HCT116 (cell line): ENCODE measurements around the gene KTN1. TPM values are rescaled to one million over a fixed set of nuclear protein-coding genes. Genes with fewer than 3 reads are reported as not detected.

Source experiments
- ATAC-seq: fragments of 200-7000 bp; cut with Tn5 transposase; 2 replicates; pipeline ENCODE4 v1.9.1; 2020; ENCODE audit warnings: mild to moderate bottlenecking, moderate library complexity
- BruUV-seq: library from RNA; stranded (reverse); fragments of 400-500 nt; replicated peaks from 2 replicates; lab custom pipeline; 2021; lab: Mats Ljungman, UMichigan
- CTCF ChIA-PET: fragments of 300-600 bp; sonication (Branson Sonifier 250); formaldehyde crosslinking; loops from one replicate; lab custom pipeline; 2021; ENCODE audit warnings: antibody characterized with exemption; lab: Charles Lee
- POLR2A ChIA-PET: fragments of 300-600, 350-600 bp; sonication (Branson Sonifier 250); formaldehyde crosslinking; loops from one replicate; lab custom pipeline; 2021; ENCODE audit warnings: antibody characterized with exemption; lab: Charles Lee
- RAD21 ChIA-PET, 2 experiments: fragments of 300-600 bp; sonication (Branson Sonifier 250); formaldehyde crosslinking; loops; one replicate each; lab custom pipeline; 2023; ENCODE audit warnings: low total read pairs in 2 of 2; ENCODE audit not compliant: uncharacterized antibody in 2 of 2, unreplicated experiment in 2 of 2, low non-redundant PET in 1 of 2; lab: Charles Lee
- DNase-seq: peaks from one replicate; pipeline ENCODE4 v3.0.0-alpha.2; 2010; ENCODE audit warnings: low read depth, low spot score
- H2AFZ ChIP-seq: fragments of 200-600 bp; shearing (Covaris generic), sonication (generic); 2 replicates; pipeline ENCODE4 v1.6.1; 2017; ENCODE audit warnings: low read depth, mixed run types, mixed read lengths, antibody characterized with exemption, low read length; ENCODE audit not compliant: poor library complexity, severe bottlenecking
- H3K27ac ChIP-seq: 2 replicates; pipeline ENCODE4 v1.5.1; 2012; ENCODE audit warnings: low read depth, low read length
- H3K27me3 ChIP-seq: fragments of 200-600 bp; sonication (generic); 2 replicates; pipeline ENCODE4 v1.6.1; 2016; ENCODE audit warnings: mixed run types, low read length, mixed read lengths; ENCODE audit not compliant: insufficient read depth
- H3K36me3 ChIP-seq, 2 experiments: fragments of 200-500 bp in 1 of 2; fragments of 200-600 bp in 1 of 2; sonication (Bioruptor generic) in 1 of 2; sonication (generic) in 1 of 2; 2 replicates each; pipeline versions ENCODE4 v1.5.1 to v1.6.1; 2014 to 2016; ENCODE audit warnings: low read length in 2 of 2, inconsistent platforms in 1 of 2, mixed read lengths in 1 of 2, mixed run types in 1 of 2; ENCODE audit not compliant: insufficient read depth in 2 of 2, control insufficient read depth in 1 of 2
- H3K4me1 ChIP-seq, 2 experiments: fragments of 200-600 bp in 1 of 2; sonication (generic) in 1 of 2; 2 replicates each; pipeline versions ENCODE4 v1.5.1 to v1.6.1; 2012 to 2017; ENCODE audit warnings: low read length in 2 of 2, inconsistent platforms in 1 of 2, mild to moderate bottlenecking in 1 of 2, mixed read lengths in 1 of 2, mixed run types in 1 of 2, moderate library complexity in 1 of 2; ENCODE audit not compliant: insufficient read depth in 2 of 2, control insufficient read depth in 1 of 2
- H3K4me2 ChIP-seq: fragments of 200-600 bp; sonication (generic); 2 replicates; pipeline ENCODE4 v1.6.1; 2017; ENCODE audit warnings: mixed run types, low read length, mixed read lengths
- H3K4me3 ChIP-seq, 2 experiments: fragments of 200-600 bp in 1 of 2; sonication (generic) in 1 of 2; replicated peaks in 1 of 2; 2 replicates each; pipeline ENCODE4 v1.5.1; 2011 to 2016; ENCODE audit warnings: low read length in 2 of 2, control low read depth in 1 of 2, low read depth in 1 of 2, mild to moderate bottlenecking in 1 of 2, mixed read lengths in 1 of 2, mixed run types in 1 of 2
- H3K79me2 ChIP-seq: fragments of 200-600 bp; sonication (generic); 2 replicates; pipeline ENCODE4 v1.6.1; 2017; ENCODE audit warnings: mild to moderate bottlenecking, mixed run types, low read length, moderate library complexity, mixed read lengths; ENCODE audit not compliant: insufficient read depth
- H3K9ac ChIP-seq: fragments of 200-600 bp; sonication (generic); 2 replicates; pipeline ENCODE4 v1.6.1; 2016; ENCODE audit warnings: low read length, mixed read lengths
- H3K9me2 ChIP-seq: fragments of 200-600 bp; sonication (generic), shearing (Covaris generic); 2 replicates; pipeline ENCODE4 v1.6.1; 2017; ENCODE audit warnings: mixed run types, mild to moderate bottlenecking, moderate library complexity; ENCODE audit not compliant: insufficient read depth
- H3K9me3 ChIP-seq, 2 experiments: fragments of 200-500 bp in 1 of 2; fragments of 200-600 bp in 1 of 2; sonication (Bioruptor generic) in 1 of 2; sonication (generic) in 1 of 2; 2 replicates each; pipeline ENCODE4 v1.6.1; 2014 to 2017; ENCODE audit warnings: low read length in 2 of 2, mixed read lengths in 2 of 2, inconsistent platforms in 1 of 2, low read depth in 1 of 2, mild to moderate bottlenecking in 1 of 2, mixed run types in 1 of 2, moderate library complexity in 1 of 2; ENCODE audit not compliant: control insufficient read depth in 1 of 2, insufficient read depth in 1 of 2
- H4K20me1 ChIP-seq: fragments of 200-600 bp; sonication (generic), shearing (Covaris generic); 2 replicates; pipeline ENCODE4 v1.6.1; 2017; ENCODE audit warnings: mixed run types, mild to moderate bottlenecking, moderate library complexity; ENCODE audit not compliant: insufficient read depth
- CEBPB ChIP-seq: IDR thresholded peaks from 2 replicates; pipeline ENCODE4 v1.6.1; 2012; ENCODE audit warnings: low read depth
- CTCF ChIP-seq, 3 experiments: fragments of 200-600 bp in 1 of 3; sonication (generic) in 1 of 3; IDR thresholded peaks in 2 of 3; conservative IDR thresholded peaks in 1 of 3; 2 replicates each; pipeline ENCODE4 v1.5.1; 2012 to 2017; ENCODE audit warnings: low read depth in 2 of 3, low read length in 2 of 3, antibody characterized with exemption in 1 of 3, borderline replicate concordance in 1 of 3, control low read depth in 1 of 3, mild to moderate bottlenecking in 1 of 3, mixed read lengths in 1 of 3, mixed run types in 1 of 3, moderate library complexity in 1 of 3; ENCODE audit not compliant: insufficient read depth in 1 of 3
- ELF1 ChIP-seq: IDR thresholded peaks from 2 replicates; pipeline ENCODE4 v1.6.1; 2012; ENCODE audit warnings: low read depth, borderline replicate concordance
- EZH2 ChIP-seq: fragments of 200-600 bp; sonication (generic); IDR thresholded peaks from 2 replicates; pipeline ENCODE4 v1.6.1; 2017; ENCODE audit warnings: antibody characterized with exemption, mixed run types
- EZH2phosphoT487 ChIP-seq: fragments of 200-600 bp; IDR thresholded peaks from 2 replicates; pipeline ENCODE4 v1.6.1; 2018; ENCODE audit warnings: antibody characterized with exemption, borderline replicate concordance
- FOSL1 ChIP-seq: IDR thresholded peaks from 2 replicates; pipeline ENCODE4 v1.6.1; 2012; ENCODE audit warnings: low read depth
- RAD21 ChIP-seq: IDR thresholded peaks from 2 replicates; pipeline ENCODE4 v1.6.1; 2012; ENCODE audit warnings: low read depth, mild to moderate bottlenecking
- SIN3A ChIP-seq: IDR thresholded peaks from 2 replicates; pipeline ENCODE4 v1.6.1; 2012; ENCODE audit warnings: low read depth
- SP1 ChIP-seq: IDR thresholded peaks from 2 replicates; pipeline ENCODE4 v1.6.1; 2012; ENCODE audit warnings: low read depth
- SRF ChIP-seq: IDR thresholded peaks from 2 replicates; pipeline ENCODE4 v1.6.1; 2012; ENCODE audit warnings: low read depth
- TCF7L2 ChIP-seq: IDR thresholded peaks from 2 replicates; pipeline ENCODE4 v1.7.0; 2011; ENCODE audit warnings: borderline replicate concordance, inconsistent platforms; ENCODE audit not compliant: insufficient read depth, insufficient read length; ENCODE audit errors: extremely low read depth
- YY1 ChIP-seq: IDR thresholded peaks from 2 replicates; pipeline ENCODE4 v1.6.1; 2011; ENCODE audit warnings: low read length, low read depth, moderate library complexity, mild to moderate bottlenecking; ENCODE audit not compliant: insufficient replicate concordance; ENCODE audit errors: extremely low read depth
- ZBTB33 ChIP-seq: IDR thresholded peaks from 2 replicates; pipeline ENCODE4 v1.6.1; 2011; ENCODE audit warnings: mild to moderate bottlenecking, low read length, moderate library complexity; ENCODE audit not compliant: insufficient replicate concordance; ENCODE audit errors: extremely low read depth
- ZFX ChIP-seq: fragments of 450-650 bp; IDR thresholded peaks from 2 replicates; pipeline ENCODE4 v1.6.1; 2017
- ZNF274 ChIP-seq: fragments of 200-500 bp; sonication (Bioruptor generic); IDR thresholded peaks from 2 replicates; pipeline ENCODE4 v1.6.1; 2014; ENCODE audit warnings: mild to moderate bottlenecking, low read depth, low read length, inconsistent platforms
- intact Hi-C: fragments of 100-400 bp; cut with micrococcal nuclease; formaldehyde crosslinking; loops from 2 replicates; pipeline ENCODE4 v1.10.0; 2022
- total RNA-seq: library from RNA; stranded (reverse); gene quantifications from one replicate; pipeline ENCODE4 v1.2.1, GENCODE V29; 2021; ENCODE audit not compliant: unreplicated experiment

KTN1 gene
- total RNA-seq, 1 experiment from 2014 or later, result 105 TPM

GRCh38 chr14:55535516-55536203 is 44.3 kb upstream of the KTN1 start:
- H4K20me1 ChIP-seq, result no peaks in the 10 kb centered on the region
- RAD21 ChIA-PET, result no interaction called here
- no peak for DNase-seq
- H3K4me1 ChIP-seq, result peaks cover 0 to 13% of the 10 kb centered on the region in 2 experiments; a peak in 2 of 4 replicates
- H3K27me3 ChIP-seq, result no peaks in the 10 kb centered on the region
- no peaks in the 10 kb centered on the region for H3K36me3 ChIP-seq
- no peak overlapping the region for H2AFZ ChIP-seq
- H3K9ac ChIP-seq, result no peak overlapping the region
- no peak overlapping the region for H3K27ac ChIP-seq
- TF ChIP-seq CTCF (IDR thresholded peaks at IDR 0.05 in 2 of 3, conservative IDR thresholded peaks at IDR 0.05 in 1 of 3; ENCODE audit: borderline replicate concordance in 1 of 3, insufficient read depth in 1 of 3, low read depth in 2 of 3, low read length in 2 of 3), result no peak
- TF ChIP-seq EZH2, result no peak
- TF ChIP-seq RAD21, result no peak
- no peak for TF ChIP-seq EZH2phosphoT487
- TF ChIP-seq ZBTB33, result no peak
- TF ChIP-seq FOSL1, result no peak
- TF ChIP-seq YY1, result no peak
- TF ChIP-seq TCF7L2, result no peak
- TF ChIP-seq SIN3A, result no peak
- no peak for TF ChIP-seq CEBPB
- TF ChIP-seq ZNF274, result no peak
- TF ChIP-seq SP1, result no peak
- no peak for TF ChIP-seq ZFX
- no peak for TF ChIP-seq ELF1
- no peak for TF ChIP-seq SRF
- TF ChIP-seq, all 23 proteins: peak for 0
- no TSS peak for BruUV-seq
- no peak for ATAC-seq
- CTCF ChIA-PET, result no interaction called here
- no peak overlapping the region for H3K4me2 ChIP-seq
- H3K4me3 ChIP-seq, result no peak overlapping the region
- H3K79me2 ChIP-seq, result no peaks in the 10 kb centered on the region
- POLR2A ChIA-PET, result no interaction called here
- 0 out of 4 replicates have a peak, but pooled peaks cover 0 to 6% of the 10 kb centered on the region in 2 experiments for H3K9me3 ChIP-seq
- intact Hi-C loops, result no loop called here
- no peaks in the 10 kb centered on the region for H3K9me2 ChIP-seq
